Liver (tissue), 9 donors: ENCODE results near the gene WDR45. TPM values are rescaled to one million over a fixed set of nuclear protein-coding genes. Genes with fewer than 3 reads are reported as not detected.
A peak's percentile ranks its signal among the peaks of the same experiment; 100 is the strongest.

Source experiments
- DNase-seq: peaks from one replicate; pipeline ENCODE4 v3.0.0-alpha.2; 2017; ENCODE audit warnings: low spot score
- H3K27ac ChIP-seq, 2 donors: one replicate each; pipeline ENCODE4 v1.7.0; 2013; ENCODE audit warnings: inconsistent platforms in 2 of 2, low read length in 2 of 2, control low read depth in 1 of 2, low read depth in 1 of 2, mild to moderate bottlenecking in 1 of 2
- H3K27me3 ChIP-seq, 4 donors: one replicate each; pipeline versions ENCODE4 v1.6.1 to v1.7.0; 2013; ENCODE audit warnings: low read length in 3 of 4, inconsistent platforms in 1 of 4, mild to moderate bottlenecking in 1 of 4, moderate library complexity in 1 of 4; ENCODE audit not compliant: control insufficient read depth in 4 of 4, insufficient read depth in 4 of 4
- H3K36me3 ChIP-seq, 4 donors: one replicate each; pipeline versions ENCODE4 v1.6.1 to v1.7.0; 2013; ENCODE audit warnings: low read length in 3 of 4, mild to moderate bottlenecking in 3 of 4, low read depth in 1 of 4, moderate library complexity in 1 of 4; ENCODE audit not compliant: control insufficient read depth in 4 of 4, insufficient read depth in 3 of 4
- H3K4me1 ChIP-seq, 4 donors: one replicate each; pipeline versions ENCODE4 v1.6.1 to v1.7.0; 2013; ENCODE audit warnings: low read length in 3 of 4, mild to moderate bottlenecking in 3 of 4, moderate library complexity in 1 of 4; ENCODE audit not compliant: control insufficient read depth in 4 of 4, insufficient read depth in 4 of 4
- H3K4me3 ChIP-seq, 3 donors: one replicate each; pipeline versions ENCODE4 v1.6.1 to v1.7.0; 2013; ENCODE audit warnings: low read length in 3 of 3, control low read depth in 1 of 3, low read depth in 1 of 3, mild to moderate bottlenecking in 1 of 3
- H3K9ac ChIP-seq, 2 donors: one replicate each; pipeline ENCODE4 v1.7.0; 2013; ENCODE audit warnings: low read length in 2 of 2, mild to moderate bottlenecking in 2 of 2, moderate library complexity in 2 of 2, control low read depth in 1 of 2, low read depth in 1 of 2
- H3K9me3 ChIP-seq, 4 donors: one replicate each; pipeline versions ENCODE4 v1.6.1 to v1.7.0; 2013; ENCODE audit warnings: low read length in 3 of 4; ENCODE audit not compliant: control insufficient read depth in 4 of 4
- EGR1 ChIP-seq, 2 donors: IDR thresholded peaks; 2 replicates each; pipeline ENCODE4 v1.6.1; 2016 to 2018; ENCODE audit warnings: antibody characterized with exemption in 2 of 2, low read depth in 2 of 2
- FOXA1 ChIP-seq: IDR thresholded peaks from 2 replicates; pipeline ENCODE4 v1.6.1; 2016; ENCODE audit warnings: antibody characterized with exemption
- FOXA2 ChIP-seq: IDR thresholded peaks from 2 replicates; pipeline ENCODE4 v1.6.1; 2016; ENCODE audit warnings: antibody characterized with exemption
- GABPA ChIP-seq, 2 donors: IDR thresholded peaks in 1 of 2; conservative IDR thresholded peaks in 1 of 2; 2 replicates each; pipeline ENCODE4 v1.6.1; 2016; ENCODE audit warnings: antibody characterized with exemption in 2 of 2, mild to moderate bottlenecking in 1 of 2, moderate library complexity in 1 of 2
- HNF4A ChIP-seq, 2 donors: conservative IDR thresholded peaks; 2 replicates each; pipeline ENCODE4 v1.6.1; 2016; ENCODE audit warnings: antibody characterized with exemption in 2 of 2, mild to moderate bottlenecking in 2 of 2
- HNF4G ChIP-seq: IDR thresholded peaks from 2 replicates; pipeline ENCODE4 v1.6.1; 2016; ENCODE audit warnings: antibody characterized with exemption
- JUND ChIP-seq, 2 donors: IDR thresholded peaks; 2 replicates each; pipeline ENCODE4 v1.6.1; 2016; ENCODE audit warnings: antibody characterized with exemption in 2 of 2
- MAX ChIP-seq: IDR thresholded peaks from 2 replicates; pipeline ENCODE4 v1.6.1; 2016; ENCODE audit warnings: antibody characterized with exemption
- NR2F2 ChIP-seq: IDR thresholded peaks from 2 replicates; pipeline ENCODE4 v1.6.1; 2016; ENCODE audit warnings: antibody characterized with exemption
- RAD21 ChIP-seq, 2 donors: IDR thresholded peaks; 2 replicates each; pipeline ENCODE4 v1.6.1; 2016; ENCODE audit warnings: antibody characterized with exemption in 2 of 2, mild to moderate bottlenecking in 2 of 2
- REST ChIP-seq: IDR thresholded peaks from 2 replicates; pipeline ENCODE4 v1.6.1; 2016; ENCODE audit warnings: antibody characterized with exemption, mild to moderate bottlenecking
- RXRA ChIP-seq, 2 donors: IDR thresholded peaks; 2 replicates each; pipeline ENCODE4 v1.6.1; 2017 to 2018; ENCODE audit warnings: antibody characterized with exemption in 2 of 2, mild to moderate bottlenecking in 1 of 2
- SP1 ChIP-seq: IDR thresholded peaks from 2 replicates; pipeline ENCODE4 v1.6.1; 2018; ENCODE audit warnings: antibody characterized with exemption, mild to moderate bottlenecking
- TAF1 ChIP-seq: conservative IDR thresholded peaks from 2 replicates; pipeline ENCODE4 v1.6.1; 2016; ENCODE audit warnings: antibody characterized with exemption, mild to moderate bottlenecking
- YY1 ChIP-seq: IDR thresholded peaks from 2 replicates; pipeline ENCODE4 v1.6.1; 2016; ENCODE audit warnings: antibody characterized with exemption, mild to moderate bottlenecking
- WGBS: extraction: QIAGEN DNeasy Blood & Tissue Kit; methylation state at CpG from one replicate; pipeline ENCODE4 v1.1.7; 2013; 5-methylcytosine and 5-hydroxymethylcytosine counted together
- polyA plus RNA-seq, 2 donors: library from polyadenylated mRNA; stranded (reverse) in 1 of 2; unstranded in 1 of 2; fragments of 200-250 nt in 1 of 2; fragments of >200 nt in 1 of 2; fragmentation: Nextera tagmentation in 1 of 2; extraction: Ambion mirVana in 1 of 2; gene quantifications; one replicate each; pipeline versions ENCODE4 v1.2.1 to v1.2.3, GENCODE V29; 2013 to 2015
- total RNA-seq, 2 donors: library from RNA; depleted of rRNA; stranded (reverse); fragments of >200 nt; gene quantifications; one replicate each; pipeline ENCODE4 v1.2.3, GENCODE V29; 2014
- TF ChIP-seq, protein P1 (sequence below): IDR thresholded peaks from 2 replicates; pipeline ENCODE4 v1.6.1; 2016; ENCODE audit warnings: antibody characterized with exemption
- TF ChIP-seq, protein P2 (sequence below): fragments of 150-350 bp; IDR thresholded peaks from 2 replicates; pipeline ENCODE4 v1.5.1; 2017; ENCODE audit warnings: improper control_type of control experiment, low read depth, low read length; ENCODE audit not compliant: missing input control
- TF ChIP-seq, protein P3 (sequence below): IDR thresholded peaks from 2 replicates; pipeline ENCODE4 v1.6.1; 2016; ENCODE audit warnings: antibody characterized with exemption
- donor health status: healthy.
- donor health status: healthy.
- donor health status: healthy.
- donor health status: healthy.
- donor health status: healthy.

Gene WDR45
- total and polyA plus RNA-seq, 4 donors: 28.0 to 60.7 (median 49.6) TPM

DNA sequence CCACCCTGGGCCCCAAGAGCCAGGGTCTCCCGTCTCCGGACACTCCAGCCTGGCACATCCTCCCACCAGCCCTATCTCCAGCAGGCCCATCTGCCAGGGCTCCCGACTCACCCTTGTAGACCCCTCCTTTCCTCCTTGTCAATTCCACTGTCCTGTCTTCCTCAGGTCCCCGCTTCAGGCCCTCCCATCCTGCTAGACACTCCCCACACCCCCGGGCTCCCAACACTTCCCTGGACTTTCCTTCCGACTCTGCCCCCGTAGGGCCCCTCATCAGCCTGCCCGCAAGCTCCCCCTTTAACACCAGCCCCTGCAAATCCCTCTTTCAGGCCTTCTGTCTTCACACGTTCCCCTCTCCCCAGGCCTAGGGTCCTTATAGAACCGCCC, 7.0 kb downstream of the WDR45 start:
- Histone ChIP-seq H3K27me3 (no peaks in the 10 kb centered on the region), H3K4me3 (no peak overlapping the region), H3K9me3 (no peaks in the 10 kb centered on the region), H3K36me3 (peaks cover 5 to 18% (median 7%) of the 10 kb centered on the region in 4 donors), H3K27ac (no peak overlapping the region), H3K9ac (no peak overlapping the region), H3K4me1 (peaks cover 3 to 17% (median 8%) of the 10 kb centered on the region in 4 donors)
- DNase-seq: no peak
- 55% methylated on average over 10 of the region's 10 CpGs for WGBS
- TF ChIP-seq TAF1 (no peak), YY1 (no peak), MAX (no peak), HNF4A (conservative IDR thresholded peaks at IDR 0.05) (no peak), EGR1 (IDR thresholded peaks at IDR 0.05; ENCODE audit: low read depth in 2 of 2) (no peak), REST (no peak), HNF4G (no peak), SP1 (no peak), GABPA (IDR thresholded peaks at IDR 0.05 in 1 of 2, conservative IDR thresholded peaks at IDR 0.05 in 1 of 2) (no peak)
- TF ChIP-seq, protein P1, sequence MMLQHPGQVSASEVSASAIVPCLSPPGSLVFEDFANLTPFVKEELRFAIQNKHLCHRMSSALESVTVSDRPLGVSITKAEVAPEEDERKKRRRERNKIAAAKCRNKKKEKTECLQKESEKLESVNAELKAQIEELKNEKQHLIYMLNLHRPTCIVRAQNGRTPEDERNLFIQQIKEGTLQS: no peak
- TF ChIP-seq, protein P2, sequence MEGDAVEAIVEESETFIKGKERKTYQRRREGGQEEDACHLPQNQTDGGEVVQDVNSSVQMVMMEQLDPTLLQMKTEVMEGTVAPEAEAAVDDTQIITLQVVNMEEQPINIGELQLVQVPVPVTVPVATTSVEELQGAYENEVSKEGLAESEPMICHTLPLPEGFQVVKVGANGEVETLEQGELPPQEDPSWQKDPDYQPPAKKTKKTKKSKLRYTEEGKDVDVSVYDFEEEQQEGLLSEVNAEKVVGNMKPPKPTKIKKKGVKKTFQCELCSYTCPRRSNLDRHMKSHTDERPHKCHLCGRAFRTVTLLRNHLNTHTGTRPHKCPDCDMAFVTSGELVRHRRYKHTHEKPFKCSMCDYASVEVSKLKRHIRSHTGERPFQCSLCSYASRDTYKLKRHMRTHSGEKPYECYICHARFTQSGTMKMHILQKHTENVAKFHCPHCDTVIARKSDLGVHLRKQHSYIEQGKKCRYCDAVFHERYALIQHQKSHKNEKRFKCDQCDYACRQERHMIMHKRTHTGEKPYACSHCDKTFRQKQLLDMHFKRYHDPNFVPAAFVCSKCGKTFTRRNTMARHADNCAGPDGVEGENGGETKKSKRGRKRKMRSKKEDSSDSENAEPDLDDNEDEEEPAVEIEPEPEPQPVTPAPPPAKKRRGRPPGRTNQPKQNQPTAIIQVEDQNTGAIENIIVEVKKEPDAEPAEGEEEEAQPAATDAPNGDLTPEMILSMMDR: no peak

GRCh38 chrX:49071877-49072711, 7.6 kb downstream of the WDR45 start:
- peaks cover 3 to 13% (median 5%) of the 10 kb centered on the region in 4 donors for H3K36me3 ChIP-seq
- peaks cover 3 to 17% (median 8%) of the 10 kb centered on the region in 4 donors for H3K4me1 ChIP-seq
- H3K9me3 ChIP-seq: no peaks in the 10 kb centered on the region
- no peak overlapping the region for H3K27ac ChIP-seq
- no peaks in the 10 kb centered on the region for H3K27me3 ChIP-seq
- WGBS: 27% methylated on average over 63 of the region's 63 CpGs
- no peak for DNase-seq
- peak overlapping the region in 2 of 3 donors; percentile 8 to 20 for H3K4me3 ChIP-seq
- H3K9ac ChIP-seq: no peak overlapping the region
- TF ChIP-seq FOXA2 (no peak), SP1 (no peak), HNF4A (conservative IDR thresholded peaks at IDR 0.05) (no peak), FOXA1 (no peak), GABPA (IDR thresholded peaks at IDR 0.05 in 1 of 2, conservative IDR thresholded peaks at IDR 0.05 in 1 of 2) (no peak), RAD21 (IDR thresholded peaks at IDR 0.05) (no peak), HNF4G (no peak), EGR1 (IDR thresholded peaks at IDR 0.05; ENCODE audit: low read depth in 2 of 2) (no peak), MAX (no peak), JUND (IDR thresholded peaks at IDR 0.05) (no peak), YY1 (no peak), NR2F2 (no peak), TAF1 (no peak), RXRA (IDR thresholded peaks at IDR 0.05) (no peak)
- TF ChIP-seq, protein P3, sequence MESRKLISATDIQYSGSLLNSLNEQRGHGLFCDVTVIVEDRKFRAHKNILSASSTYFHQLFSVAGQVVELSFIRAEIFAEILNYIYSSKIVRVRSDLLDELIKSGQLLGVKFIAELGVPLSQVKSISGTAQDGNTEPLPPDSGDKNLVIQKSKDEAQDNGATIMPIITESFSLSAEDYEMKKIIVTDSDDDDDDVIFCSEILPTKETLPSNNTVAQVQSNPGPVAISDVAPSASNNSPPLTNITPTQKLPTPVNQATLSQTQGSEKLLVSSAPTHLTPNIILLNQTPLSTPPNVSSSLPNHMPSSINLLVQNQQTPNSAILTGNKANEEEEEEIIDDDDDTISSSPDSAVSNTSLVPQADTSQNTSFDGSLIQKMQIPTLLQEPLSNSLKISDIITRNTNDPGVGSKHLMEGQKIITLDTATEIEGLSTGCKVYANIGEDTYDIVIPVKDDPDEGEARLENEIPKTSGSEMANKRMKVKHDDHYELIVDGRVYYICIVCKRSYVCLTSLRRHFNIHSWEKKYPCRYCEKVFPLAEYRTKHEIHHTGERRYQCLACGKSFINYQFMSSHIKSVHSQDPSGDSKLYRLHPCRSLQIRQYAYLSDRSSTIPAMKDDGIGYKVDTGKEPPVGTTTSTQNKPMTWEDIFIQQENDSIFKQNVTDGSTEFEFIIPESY: no peak
- TF ChIP-seq, protein P1: no peak
- TF ChIP-seq, protein P2: no peak
